Erythroblast (primary cell): ENCODE results near the gene PRR33.

ENCODE experiments used
- DNase-seq, 2 experiments: peaks; one replicate each; lab custom pipeline; 2025; lab: John Stamatoyannopoulos, UW
- GATA1 ChIP-seq: IDR thresholded peaks from 2 replicates; pipeline ENCODE4 v1.6.1; 2011; ENCODE audit warnings: low read depth, mild to moderate bottlenecking, control low read depth, low read length, moderate library complexity
- POLR2A ChIP-seq: IDR thresholded peaks from 2 replicates; pipeline ENCODE4 v1.6.1; 2011; ENCODE audit warnings: mild to moderate bottlenecking, low read length

The PRR33 gene

GRCh38 chr11:1866226-1866625 lies 25.5 kb downstream of the PRR33 start:
- TF ChIP-seq GATA1 (no peak), POLR2A (no peak)

GRCh38 chr11:1864831-1865665 lies 26.6 kb downstream of the PRR33 start:
- TF ChIP-seq GATA1, result no peak
- no peak for TF ChIP-seq POLR2A
- no peak for DNase-seq

More at GRCh38 chr11:1866226-1866625, 25.5 kb downstream of the PRR33 start:
- no peak for DNase-seq

- no peak for TF ChIP-seq POLR2A
- TF ChIP-seq GATA1, result no peak
- DNase-seq, result no peak
These were observed 27.5 kb downstream of the PRR33 start for GRCh38 chr11:1864231-1864630.

- DNase-seq, result peak; percentile 36 to 44
- no peak for TF ChIP-seq GATA1
- no peak for TF ChIP-seq POLR2A
These were observed 28.1 kb downstream of the PRR33 start for GRCh38 chr11:1863352-1864216.

GRCh38 chr11:1862588-1863351 lies 28.9 kb downstream of the PRR33 start:
- TF ChIP-seq GATA1 (no peak), POLR2A (no peak)
- DNase-seq, result no peak

GRCh38 chr11:1861435-1862411 lies 30.0 kb downstream of the PRR33 start:
- TF ChIP-seq POLR2A (no peak), GATA1 (no peak)

GRCh38 chr11:1860108-1860507 lies 31.6 kb downstream of the PRR33 start:
- DNase-seq, result no peak
- TF ChIP-seq GATA1, result no peak
- no peak for TF ChIP-seq POLR2A

More at GRCh38 chr11:1861435-1862411, 30.0 kb downstream of the PRR33 start:
- no peak for DNase-seq

- no peak for TF ChIP-seq POLR2A
- TF ChIP-seq GATA1, result no peak
- DNase-seq, result no peak
These were observed 32.7 kb downstream of the PRR33 start for GRCh38 chr11:1859004-1859403.

- DNase-seq, result no peak
- TF ChIP-seq GATA1 (no peak), POLR2A (no peak)
These were observed 33.1 kb downstream of the PRR33 start for GRCh38 chr11:1858576-1858975.

- TF ChIP-seq GATA1, result no peak
- no peak for TF ChIP-seq POLR2A
- DNase-seq, result no peak
These were observed 33.5 kb downstream of the PRR33 start for GRCh38 chr11:1858154-1858553.

- no peak for TF ChIP-seq GATA1
- TF ChIP-seq POLR2A, result no peak
- no peak for DNase-seq
These were observed 34.6 kb downstream of the PRR33 start for GRCh38 chr11:1857064-1857463.

- no peak for TF ChIP-seq GATA1
- no peak for TF ChIP-seq POLR2A
These were observed 35.2 kb downstream of the PRR33 start for GRCh38 chr11:1856306-1857005.

More at GRCh38 chr11:1856306-1857005, 35.2 kb downstream of the PRR33 start:
- DNase-seq, result no peak
